ENCODE measurements around the gene SGPP2.

DNA sequence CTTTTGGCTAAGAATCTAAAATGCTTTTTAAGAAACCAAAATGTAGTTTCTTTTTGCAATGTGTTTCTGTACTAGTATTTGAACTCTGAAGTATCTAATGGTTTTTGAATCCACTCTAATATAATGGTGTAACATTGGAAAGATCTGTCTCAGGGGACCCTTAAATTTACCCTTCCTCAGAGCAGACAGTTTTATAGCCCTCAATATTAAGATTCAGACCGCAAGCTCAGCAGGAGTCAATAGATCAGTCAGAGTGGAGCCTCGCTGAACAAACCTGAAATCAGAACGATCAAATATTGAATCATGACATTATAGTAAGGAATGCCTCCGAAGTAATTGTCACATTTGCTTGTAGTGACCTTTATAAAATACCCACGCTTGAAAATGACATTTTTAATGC, 18.3 kb downstream of the SGPP2 start:
- TF ChIP-seq, protein P1, sequence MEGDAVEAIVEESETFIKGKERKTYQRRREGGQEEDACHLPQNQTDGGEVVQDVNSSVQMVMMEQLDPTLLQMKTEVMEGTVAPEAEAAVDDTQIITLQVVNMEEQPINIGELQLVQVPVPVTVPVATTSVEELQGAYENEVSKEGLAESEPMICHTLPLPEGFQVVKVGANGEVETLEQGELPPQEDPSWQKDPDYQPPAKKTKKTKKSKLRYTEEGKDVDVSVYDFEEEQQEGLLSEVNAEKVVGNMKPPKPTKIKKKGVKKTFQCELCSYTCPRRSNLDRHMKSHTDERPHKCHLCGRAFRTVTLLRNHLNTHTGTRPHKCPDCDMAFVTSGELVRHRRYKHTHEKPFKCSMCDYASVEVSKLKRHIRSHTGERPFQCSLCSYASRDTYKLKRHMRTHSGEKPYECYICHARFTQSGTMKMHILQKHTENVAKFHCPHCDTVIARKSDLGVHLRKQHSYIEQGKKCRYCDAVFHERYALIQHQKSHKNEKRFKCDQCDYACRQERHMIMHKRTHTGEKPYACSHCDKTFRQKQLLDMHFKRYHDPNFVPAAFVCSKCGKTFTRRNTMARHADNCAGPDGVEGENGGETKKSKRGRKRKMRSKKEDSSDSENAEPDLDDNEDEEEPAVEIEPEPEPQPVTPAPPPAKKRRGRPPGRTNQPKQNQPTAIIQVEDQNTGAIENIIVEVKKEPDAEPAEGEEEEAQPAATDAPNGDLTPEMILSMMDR (conservative IDR thresholded peaks at IDR 0.05; ENCODE audit: low read length) = no peak
- TF ChIP-seq EZH2phosphoT487 (IDR thresholded peaks at IDR 0.05; ENCODE audit: borderline replicate concordance, low read depth, low read length) = no peak
